HG03571 (cell line): ENCODE measurements around the gene GBGT1.
"Not testable (repeated sequence)": the region's sequence is repeated elsewhere in the genome, so short reads cannot be mapped to it uniquely, and the experiment has no call there.

Experiments used
- ATAC-seq: cut with Tn5 transposase; IDR thresholded peaks from one replicate; pipeline ENCODE4 v1.9.1; 2021; ENCODE audit not compliant: unreplicated experiment

Gene GBGT1

GRCh38 chr9:133199648-133200321 is 36.1 kb upstream of the GBGT1 start:
- ATAC-seq = no peak

GRCh38 chr9:133195029-133195428 is 31.3 kb upstream of the GBGT1 start:
- no peak for ATAC-seq

GRCh38 chr9:133194597-133194996 is 30.9 kb upstream of the GBGT1 start:
- no peak for ATAC-seq

DNA sequence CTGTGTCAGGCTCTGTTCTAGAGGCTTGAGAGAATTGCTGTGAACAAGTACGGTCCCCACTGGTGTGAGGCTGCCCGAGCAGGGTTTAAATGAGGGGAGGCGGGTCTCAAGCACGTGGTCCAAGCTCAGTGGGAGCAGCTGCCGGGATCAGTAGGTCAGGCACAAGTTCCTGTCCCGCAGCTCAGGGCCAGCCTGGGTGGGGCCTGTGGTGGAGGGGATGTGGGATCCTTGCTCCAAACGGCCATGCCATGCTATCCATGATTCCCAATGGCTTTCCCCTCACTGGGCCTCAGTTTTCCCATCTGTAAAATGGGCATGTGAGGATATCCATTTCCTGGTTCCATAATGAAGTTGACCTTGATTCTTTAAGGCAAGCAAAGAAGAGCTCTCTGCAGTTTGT is 28.3 kb upstream of the GBGT1 start:
- ATAC-seq = no peak

DNA sequence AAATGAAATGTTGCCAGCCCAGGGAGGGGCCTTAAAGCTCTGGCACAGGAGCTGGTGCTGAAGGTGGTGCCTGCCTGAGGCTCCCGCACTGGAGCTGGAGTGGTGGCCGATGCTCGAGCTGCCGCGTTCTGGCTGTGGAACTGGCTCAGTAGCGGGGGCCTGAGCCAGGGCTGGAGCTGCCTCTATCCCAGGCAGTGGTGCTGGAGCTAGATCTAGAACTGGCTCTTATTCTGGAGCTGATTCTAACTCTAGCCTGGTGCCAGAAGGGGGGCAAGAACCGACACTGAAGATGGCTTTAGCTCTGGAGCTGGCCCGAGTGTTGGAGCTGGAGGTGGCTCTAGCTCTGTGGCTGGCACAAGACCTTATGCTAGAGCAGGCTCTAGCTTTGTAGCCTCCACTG is 26.1 kb upstream of the GBGT1 start:
- no peak for ATAC-seq

- ATAC-seq = no peak
These were observed 25.1 kb upstream of the GBGT1 start for GRCh38 chr9:133188843-133189180.

DNA sequence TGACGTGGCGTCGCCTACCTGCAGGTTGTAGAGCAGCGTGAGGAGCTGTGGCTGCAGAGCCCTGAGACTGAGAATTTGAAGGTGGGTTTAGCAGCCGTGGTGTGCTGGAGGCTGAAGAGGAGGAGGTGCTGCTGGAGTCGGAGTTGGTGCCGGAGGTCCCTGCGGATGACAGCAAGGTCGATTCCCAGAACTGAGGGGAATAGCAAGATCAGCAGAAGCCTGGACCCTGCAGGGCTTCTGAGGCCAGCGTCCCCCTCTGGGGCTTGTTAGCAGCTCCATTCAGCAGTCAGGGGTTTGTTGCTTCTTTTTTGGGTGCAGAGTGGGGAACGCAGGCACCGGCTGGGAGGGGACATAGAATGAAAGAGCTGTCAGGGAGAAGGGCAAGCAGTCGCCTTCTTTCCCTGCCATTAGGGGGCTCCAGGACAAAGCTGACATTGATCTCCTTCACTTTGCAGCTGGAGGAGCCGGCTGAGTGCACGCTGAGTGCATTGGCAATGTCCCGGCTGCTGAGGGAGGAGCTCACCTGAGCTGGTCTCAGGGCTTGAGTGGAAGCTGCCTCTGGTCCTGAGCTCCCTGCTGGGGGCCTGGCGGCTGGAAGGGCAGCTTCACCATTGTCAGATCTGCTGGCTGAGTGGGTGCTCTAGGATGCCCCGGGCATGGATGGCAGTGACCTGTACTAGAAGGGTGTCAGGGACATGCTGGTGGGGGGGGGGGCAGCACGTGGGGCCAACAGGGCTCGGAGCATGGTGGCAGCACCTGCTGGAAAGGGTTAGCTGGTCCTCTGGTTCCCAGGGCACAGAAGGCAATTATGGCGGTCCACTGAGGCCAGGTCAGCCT is 24.5 kb upstream of the GBGT1 start:
- ATAC-seq = no peak

DNA sequence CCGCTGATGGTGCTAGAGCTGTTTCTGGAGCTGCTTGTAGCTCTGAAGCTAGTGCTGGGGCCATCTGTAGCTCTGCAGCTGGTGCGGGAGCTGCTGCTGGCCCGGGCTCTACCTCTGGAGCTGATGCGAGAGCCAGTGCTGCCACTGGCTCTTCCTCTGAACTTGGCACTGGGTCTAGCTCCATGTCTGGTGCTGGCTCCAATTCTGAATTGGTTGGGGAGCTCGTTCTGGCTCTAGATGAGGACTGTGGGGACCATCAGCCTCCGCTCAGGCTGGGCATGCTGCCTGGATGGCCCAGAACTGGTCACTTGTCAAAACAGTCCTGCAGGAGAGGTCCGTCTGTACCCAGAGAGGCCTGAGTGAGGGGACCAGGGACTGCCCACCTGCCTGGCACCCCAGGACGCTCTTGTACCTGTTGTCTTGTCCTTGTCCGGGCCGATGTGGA is 23.9 kb upstream of the GBGT1 start:
- ATAC-seq = no peak

DNA sequence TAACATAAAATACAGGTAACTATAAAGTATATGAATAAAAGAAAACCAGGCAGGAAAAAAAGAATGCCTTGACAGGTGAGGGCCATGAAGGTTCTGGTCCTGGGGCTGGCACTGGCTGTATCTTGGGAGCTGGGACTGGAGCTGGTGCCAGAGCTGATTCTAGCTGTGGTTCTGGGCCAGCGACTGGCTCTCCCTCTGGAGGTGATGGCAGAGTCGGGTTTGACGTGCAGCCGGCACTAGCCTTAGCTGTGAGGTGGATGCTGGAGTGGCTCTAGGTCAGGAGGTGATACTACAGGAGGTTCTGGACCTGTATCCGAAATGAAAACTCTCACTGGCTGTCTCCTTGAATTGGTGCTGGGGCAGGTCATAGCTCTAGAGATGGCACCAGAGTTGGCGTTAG is 23.0 kb upstream of the GBGT1 start:
- no peak for ATAC-seq

GRCh38 chr9:133184971-133185370 is 21.3 kb upstream of the GBGT1 start:
- ATAC-seq = no peak

- no peak for ATAC-seq
These were observed 18.4 kb upstream of the GBGT1 start for GRCh38 chr9:133182151-133182550.

- no peak for ATAC-seq
These were observed 17.8 kb upstream of the GBGT1 start for GRCh38 chr9:133181561-133181960.

GRCh38 chr9:133180953-133181352 is 17.2 kb upstream of the GBGT1 start:
- no peak for ATAC-seq

- no peak for ATAC-seq
These were observed 9.3 kb upstream of the GBGT1 start for GRCh38 chr9:133173056-133173455.

DNA sequence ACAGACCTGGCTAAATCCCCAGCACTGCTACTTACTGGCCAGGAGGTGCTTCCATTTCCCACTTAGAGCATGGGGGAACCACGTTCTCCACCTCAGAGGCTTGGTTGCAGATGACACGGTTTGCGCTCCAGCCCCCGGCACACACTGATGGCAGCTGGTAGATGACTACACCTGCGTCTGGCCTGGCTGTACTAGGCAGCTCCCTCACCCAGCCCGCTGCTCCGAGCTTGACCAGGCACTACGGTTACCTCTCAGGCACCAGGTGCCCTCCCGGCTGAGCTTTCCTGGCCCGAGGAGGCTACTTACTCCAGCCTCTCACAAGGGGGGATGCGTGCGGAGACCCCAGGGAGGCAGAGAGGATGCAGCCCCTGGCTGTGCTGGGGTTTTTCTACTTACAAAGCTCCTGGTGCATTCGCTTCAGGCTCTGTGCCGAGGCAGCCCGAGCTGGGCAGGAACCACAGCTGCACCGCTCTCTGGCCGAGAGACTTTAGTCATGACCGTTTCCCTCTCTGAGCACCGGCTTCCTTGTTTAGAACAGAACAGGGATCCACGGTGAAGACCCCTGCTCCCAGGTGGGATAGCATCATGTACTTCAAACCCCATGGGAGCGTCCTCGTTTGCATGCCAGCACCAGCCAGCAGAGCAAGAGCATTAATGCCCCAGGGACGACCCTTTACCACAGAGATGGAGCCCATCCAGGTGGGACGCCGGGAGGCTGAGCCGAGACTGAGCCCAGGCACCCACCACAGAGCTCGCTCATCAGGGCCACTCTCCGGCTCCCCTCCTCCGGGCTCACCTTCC is 7.6 kb upstream of the GBGT1 start:
- no peak for ATAC-seq

GRCh38 chr9:133170716-133171115 is 7.0 kb upstream of the GBGT1 start:
- no peak for ATAC-seq

GRCh38 chr9:133169687-133170086 is 6.0 kb upstream of the GBGT1 start:
- ATAC-seq = not testable (repeated sequence)

DNA sequence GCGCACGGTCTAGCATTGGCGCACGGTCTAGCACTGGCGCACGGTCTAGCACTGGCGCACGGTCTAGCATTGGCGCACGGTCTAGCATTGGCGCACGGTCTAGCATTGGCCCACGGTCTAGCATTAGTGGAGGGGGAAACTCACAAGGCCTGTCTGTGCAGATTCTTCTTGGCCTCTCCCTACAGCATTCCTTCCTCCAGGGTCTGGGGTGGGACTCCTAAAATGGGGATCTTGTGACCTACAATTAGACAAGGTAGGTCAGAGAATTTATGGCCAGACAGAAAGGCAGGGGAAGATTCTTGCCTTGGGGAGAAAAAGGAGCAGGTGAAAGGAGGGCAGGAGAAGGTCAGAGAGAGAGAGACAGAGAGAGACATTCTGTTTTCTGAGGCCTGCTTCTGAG is 5.4 kb upstream of the GBGT1 start:
- no peak for ATAC-seq

DNA sequence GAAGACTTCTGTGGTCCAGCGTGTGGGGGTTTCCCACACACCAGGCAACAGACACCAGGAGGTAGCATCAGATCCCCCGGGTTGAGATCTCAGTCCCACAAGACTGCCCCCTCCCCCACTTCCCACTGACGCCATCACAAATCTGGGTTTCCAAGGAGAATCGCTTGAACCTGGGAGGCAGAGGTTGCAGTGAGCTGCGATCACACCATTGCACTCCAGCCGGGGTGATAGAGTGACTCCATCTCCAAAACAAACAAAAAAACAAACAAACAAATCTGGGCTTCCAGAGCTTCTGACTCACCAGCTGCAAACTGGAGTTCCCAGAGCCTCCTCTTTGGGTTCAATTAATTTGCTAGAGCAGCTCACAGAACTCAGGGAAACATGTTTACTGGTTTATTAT is 4.7 kb upstream of the GBGT1 start:
- no peak for ATAC-seq

DNA sequence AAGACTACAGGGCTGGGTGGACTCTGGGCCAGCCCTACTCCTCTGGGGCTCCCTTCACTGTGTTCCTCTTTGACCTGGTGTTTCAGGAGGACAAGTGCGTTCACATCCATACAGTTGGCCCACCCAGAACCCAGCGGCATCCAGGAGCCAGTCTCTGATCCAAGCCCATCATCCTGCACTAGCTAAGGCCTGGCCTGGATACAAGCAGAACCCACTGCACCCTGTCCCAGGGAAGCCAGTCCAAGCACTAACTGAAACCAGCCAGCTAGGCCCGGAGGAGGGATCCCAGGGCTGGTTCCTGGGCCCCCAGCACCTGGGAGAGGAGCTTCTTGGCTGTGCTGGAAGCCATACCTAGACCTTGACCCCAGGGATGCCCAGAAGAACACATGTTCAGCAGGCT is 4.1 kb upstream of the GBGT1 start:
- ATAC-seq = no peak

DNA sequence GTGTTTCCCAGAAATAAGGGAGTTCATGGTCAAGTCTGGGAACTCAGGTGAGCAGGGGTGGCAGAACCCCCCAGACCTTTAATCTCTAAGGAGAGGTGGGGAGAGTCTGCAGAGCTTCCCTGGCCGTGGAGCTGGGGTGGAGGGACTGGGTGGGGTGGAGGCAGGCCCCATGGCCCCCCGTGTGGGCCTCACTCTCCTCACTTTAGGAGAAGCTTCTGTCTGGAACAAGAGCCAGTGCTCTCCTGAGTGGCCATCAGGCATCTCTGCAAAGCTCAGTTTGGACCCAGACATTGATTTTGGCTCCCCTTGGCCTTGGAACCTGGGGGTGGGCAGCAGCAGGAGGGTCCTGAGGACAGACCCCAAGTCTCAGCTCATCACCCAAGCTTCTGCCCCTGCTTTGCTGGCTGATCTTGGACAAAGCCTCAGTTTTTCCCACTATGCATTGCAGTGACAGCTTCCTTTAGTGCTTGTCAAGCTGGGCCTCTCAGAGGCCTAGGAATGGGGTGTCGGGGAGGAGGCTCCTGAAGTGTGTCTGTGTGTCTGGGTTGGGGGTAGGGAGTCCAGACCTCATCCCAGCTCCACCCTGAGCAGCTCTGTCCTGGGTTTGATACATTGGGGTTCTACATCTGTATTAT is 3.5 kb upstream of the GBGT1 start:
- ATAC-seq = no peak
